ENCODE results near the gene ZNF615.
"Not testable (repeated sequence)": the region's sequence is repeated elsewhere in the genome, so short reads cannot be mapped to it uniquely, and the experiment has no call there.

The ZNF615 gene

DNA sequence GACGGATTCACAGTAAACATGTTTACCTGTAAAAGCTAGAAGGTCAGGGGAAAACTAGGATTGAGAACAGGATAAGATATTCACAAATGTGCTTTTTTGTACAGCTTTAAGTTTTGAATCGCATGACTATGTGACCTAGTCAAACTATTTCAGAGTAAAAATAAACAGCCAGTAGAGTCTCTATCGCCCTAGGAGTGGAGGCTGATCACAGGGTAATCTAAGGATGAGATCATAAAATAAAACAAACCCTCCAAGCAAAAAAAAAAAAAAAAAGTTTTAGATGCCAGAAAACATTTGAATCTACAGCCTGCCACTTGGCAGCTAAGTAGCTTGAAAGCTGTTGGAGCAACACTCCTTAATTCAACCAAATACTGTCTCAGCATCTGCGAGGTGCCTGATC, 48.2 kb downstream of the ZNF615 start (continued):
- TF ChIP-seq, protein P1, sequence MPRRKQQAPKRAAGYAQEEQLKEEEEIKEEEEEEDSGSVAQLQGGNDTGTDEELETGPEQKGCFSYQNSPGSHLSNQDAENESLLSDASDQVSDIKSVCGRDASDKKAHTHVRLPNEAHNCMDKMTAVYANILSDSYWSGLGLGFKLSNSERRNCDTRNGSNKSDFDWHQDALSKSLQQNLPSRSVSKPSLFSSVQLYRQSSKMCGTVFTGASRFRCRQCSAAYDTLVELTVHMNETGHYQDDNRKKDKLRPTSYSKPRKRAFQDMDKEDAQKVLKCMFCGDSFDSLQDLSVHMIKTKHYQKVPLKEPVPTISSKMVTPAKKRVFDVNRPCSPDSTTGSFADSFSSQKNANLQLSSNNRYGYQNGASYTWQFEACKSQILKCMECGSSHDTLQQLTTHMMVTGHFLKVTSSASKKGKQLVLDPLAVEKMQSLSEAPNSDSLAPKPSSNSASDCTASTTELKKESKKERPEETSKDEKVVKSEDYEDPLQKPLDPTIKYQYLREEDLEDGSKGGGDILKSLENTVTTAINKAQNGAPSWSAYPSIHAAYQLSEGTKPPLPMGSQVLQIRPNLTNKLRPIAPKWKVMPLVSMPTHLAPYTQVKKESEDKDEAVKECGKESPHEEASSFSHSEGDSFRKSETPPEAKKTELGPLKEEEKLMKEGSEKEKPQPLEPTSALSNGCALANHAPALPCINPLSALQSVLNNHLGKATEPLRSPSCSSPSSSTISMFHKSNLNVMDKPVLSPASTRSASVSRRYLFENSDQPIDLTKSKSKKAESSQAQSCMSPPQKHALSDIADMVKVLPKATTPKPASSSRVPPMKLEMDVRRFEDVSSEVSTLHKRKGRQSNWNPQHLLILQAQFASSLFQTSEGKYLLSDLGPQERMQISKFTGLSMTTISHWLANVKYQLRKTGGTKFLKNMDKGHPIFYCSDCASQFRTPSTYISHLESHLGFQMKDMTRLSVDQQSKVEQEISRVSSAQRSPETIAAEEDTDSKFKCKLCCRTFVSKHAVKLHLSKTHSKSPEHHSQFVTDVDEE (CRISPR knock-in tag; IDR thresholded peaks at IDR 0.05): no peak
- no peak for TF ChIP-seq ZFP30 (CRISPR knock-in tag; IDR thresholded peaks at IDR 0.05)
- TF ChIP-seq TCF4 (CRISPR knock-in tag; IDR thresholded peaks at IDR 0.05; ENCODE audit: borderline replicate concordance): no peak

DNA sequence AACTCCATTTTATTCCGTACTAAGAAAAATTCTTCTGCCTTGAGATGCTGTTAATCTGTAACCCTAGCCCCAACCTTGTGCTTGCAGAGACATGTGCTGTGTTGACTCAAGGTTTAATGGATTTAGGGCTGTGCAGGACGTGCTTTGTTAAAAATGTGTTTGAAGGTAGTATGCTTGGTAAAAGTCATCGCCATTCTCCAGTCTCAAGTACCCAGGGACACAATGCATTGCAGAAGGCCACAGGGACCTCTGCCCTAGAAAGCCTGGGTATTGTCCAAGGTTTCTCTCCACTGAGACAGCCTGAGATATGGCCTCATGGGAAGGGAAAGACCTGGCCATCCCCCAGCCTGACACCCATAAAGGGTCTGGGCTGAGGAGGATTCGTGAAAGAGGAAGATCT, 50.2 kb downstream of the ZNF615 start:
- ATAC-seq: not testable (repeated sequence)

DNA sequence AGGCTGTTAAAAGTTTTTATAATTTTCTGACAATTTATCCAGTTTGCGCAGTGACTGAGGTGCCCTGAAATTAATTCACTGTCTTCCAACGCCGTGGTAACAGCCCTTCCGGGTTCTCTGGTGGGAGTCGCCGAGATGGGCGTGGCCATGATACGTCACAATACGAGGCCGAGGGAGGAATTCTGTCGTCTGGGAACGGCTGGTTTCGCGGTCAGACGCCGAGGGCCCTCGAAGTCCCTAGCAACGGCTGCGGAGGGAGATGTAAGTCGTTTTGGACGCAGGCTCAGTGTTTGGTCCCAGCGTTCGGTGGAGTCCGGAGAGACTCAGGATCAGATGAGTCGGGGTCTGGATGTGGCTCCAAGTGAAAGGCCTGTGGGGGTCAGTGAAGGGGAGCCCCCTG, 59.0 kb downstream of the ZNF615 start:
- no peak for ATAC-seq
- TF ChIP-seq, protein P2, sequence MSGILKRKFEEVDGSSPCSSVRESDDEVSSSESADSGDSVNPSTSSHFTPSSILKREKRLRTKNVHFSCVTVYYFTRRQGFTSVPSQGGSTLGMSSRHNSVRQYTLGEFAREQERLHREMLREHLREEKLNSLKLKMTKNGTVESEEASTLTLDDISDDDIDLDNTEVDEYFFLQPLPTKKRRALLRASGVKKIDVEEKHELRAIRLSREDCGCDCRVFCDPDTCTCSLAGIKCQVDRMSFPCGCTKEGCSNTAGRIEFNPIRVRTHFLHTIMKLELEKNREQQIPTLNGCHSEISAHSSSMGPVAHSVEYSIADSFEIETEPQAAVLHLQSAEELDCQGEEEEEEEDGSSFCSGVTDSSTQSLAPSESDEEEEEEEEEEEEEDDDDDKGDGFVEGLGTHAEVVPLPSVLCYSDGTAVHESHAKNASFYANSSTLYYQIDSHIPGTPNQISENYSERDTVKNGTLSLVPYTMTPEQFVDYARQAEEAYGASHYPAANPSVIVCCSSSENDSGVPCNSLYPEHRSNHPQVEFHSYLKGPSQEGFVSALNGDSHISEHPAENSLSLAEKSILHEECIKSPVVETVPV (CRISPR knock-in tag; IDR thresholded peaks at IDR 0.05): no peak
- TF ChIP-seq CSDC2 (CRISPR knock-in tag; IDR thresholded peaks at IDR 0.05) (no peak), ZNF8 (CRISPR knock-in tag; IDR thresholded peaks at IDR 0.05) (no peak), OSR1 (CRISPR knock-in tag; IDR thresholded peaks at IDR 0.05) (no peak), ZFP3 (CRISPR knock-in tag; IDR thresholded peaks at IDR 0.05) (no peak), ZNF70 (CRISPR knock-in tag; IDR thresholded peaks at IDR 0.05) (no peak), RARB (CRISPR knock-in tag; IDR thresholded peaks at IDR 0.05) (no peak), GLIS3 (CRISPR knock-in tag; IDR thresholded peaks at IDR 0.05) (no peak), ESRRG (CRISPR knock-in tag; IDR thresholded peaks at IDR 0.05) (no peak), BACH2 (CRISPR knock-in tag; IDR thresholded peaks at IDR 0.05; ENCODE audit: borderline replicate concordance) (no peak), TOX (CRISPR knock-in tag; IDR thresholded peaks at IDR 0.05; ENCODE audit: borderline replicate concordance) (no peak), ISL1 (CRISPR knock-in tag; IDR thresholded peaks at IDR 0.05) (no peak), ARNTL (CRISPR knock-in tag; IDR thresholded peaks at IDR 0.05; ENCODE audit: borderline replicate concordance, low read depth) (no peak), ZFP30 (CRISPR knock-in tag; IDR thresholded peaks at IDR 0.05) (no peak), TCF4 (CRISPR knock-in tag; IDR thresholded peaks at IDR 0.05; ENCODE audit: borderline replicate concordance) (no peak), SNAI2 (CRISPR knock-in tag; IDR thresholded peaks at IDR 0.05) (no peak)
- TF ChIP-seq, protein P1 (CRISPR knock-in tag; IDR thresholded peaks at IDR 0.05): no peak
- TF ChIP-seq, protein P3, sequence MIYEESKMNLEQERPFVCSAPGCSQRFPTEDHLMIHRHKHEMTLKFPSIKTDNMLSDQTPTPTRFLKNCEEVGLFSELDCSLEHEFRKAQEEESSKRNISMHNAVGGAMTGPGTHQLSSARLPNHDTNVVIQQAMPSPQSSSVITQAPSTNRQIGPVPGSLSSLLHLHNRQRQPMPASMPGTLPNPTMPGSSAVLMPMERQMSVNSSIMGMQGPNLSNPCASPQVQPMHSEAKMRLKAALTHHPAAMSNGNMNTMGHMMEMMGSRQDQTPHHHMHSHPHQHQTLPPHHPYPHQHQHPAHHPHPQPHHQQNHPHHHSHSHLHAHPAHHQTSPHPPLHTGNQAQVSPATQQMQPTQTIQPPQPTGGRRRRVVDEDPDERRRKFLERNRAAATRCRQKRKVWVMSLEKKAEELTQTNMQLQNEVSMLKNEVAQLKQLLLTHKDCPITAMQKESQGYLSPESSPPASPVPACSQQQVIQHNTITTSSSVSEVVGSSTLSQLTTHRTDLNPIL (CRISPR knock-in tag; IDR thresholded peaks at IDR 0.05; ENCODE audit: low read depth): no peak
- TF ChIP-seq, protein P4, sequence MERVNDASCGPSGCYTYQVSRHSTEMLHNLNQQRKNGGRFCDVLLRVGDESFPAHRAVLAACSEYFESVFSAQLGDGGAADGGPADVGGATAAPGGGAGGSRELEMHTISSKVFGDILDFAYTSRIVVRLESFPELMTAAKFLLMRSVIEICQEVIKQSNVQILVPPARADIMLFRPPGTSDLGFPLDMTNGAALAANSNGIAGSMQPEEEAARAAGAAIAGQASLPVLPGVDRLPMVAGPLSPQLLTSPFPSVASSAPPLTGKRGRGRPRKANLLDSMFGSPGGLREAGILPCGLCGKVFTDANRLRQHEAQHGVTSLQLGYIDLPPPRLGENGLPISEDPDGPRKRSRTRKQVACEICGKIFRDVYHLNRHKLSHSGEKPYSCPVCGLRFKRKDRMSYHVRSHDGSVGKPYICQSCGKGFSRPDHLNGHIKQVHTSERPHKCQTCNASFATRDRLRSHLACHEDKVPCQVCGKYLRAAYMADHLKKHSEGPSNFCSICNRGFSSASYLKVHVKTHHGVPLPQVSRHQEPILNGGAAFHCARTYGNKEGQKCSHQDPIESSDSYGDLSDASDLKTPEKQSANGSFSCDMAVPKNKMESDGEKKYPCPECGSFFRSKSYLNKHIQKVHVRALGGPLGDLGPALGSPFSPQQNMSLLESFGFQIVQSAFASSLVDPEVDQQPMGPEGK (CRISPR knock-in tag; IDR thresholded peaks at IDR 0.05; ENCODE audit: borderline replicate concordance): no peak
- TF ChIP-seq, protein P5, sequence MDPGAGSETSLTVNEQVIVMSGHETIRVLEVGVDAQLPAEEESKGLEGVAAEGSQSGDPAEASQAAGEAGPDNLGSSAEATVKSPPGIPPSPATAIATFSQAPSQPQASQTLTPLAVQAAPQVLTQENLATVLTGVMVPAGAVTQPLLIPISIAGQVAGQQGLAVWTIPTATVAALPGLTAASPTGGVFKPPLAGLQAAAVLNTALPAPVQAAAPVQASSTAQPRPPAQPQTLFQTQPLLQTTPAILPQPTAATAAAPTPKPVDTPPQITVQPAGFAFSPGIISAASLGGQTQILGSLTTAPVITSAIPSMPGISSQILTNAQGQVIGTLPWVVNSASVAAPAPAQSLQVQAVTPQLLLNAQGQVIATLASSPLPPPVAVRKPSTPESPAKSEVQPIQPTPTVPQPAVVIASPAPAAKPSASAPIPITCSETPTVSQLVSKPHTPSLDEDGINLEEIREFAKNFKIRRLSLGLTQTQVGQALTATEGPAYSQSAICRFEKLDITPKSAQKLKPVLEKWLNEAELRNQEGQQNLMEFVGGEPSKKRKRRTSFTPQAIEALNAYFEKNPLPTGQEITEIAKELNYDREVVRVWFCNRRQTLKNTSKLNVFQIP (CRISPR knock-in tag; IDR thresholded peaks at IDR 0.05; ENCODE audit: borderline replicate concordance, low read depth): no peak
